Dedifferentiated amniotic fluid mesenchymal stem cell (primary cell): Measurements from ENCODE around the gene SERTAD2.

Experiments
- DNase-seq: peaks from one replicate; pipeline ENCODE4 v3.0.0-alpha.2; 2016; ENCODE audit errors: extremely low spot score

Gene SERTAD2

GRCh38 chr2:64629329-64629781 lies 24.4 kb downstream of the SERTAD2 start:
- DNase-seq: no peak

- DNase-seq: no peak
These were observed 25.6 kb downstream of the SERTAD2 start for GRCh38 chr2:64627860-64628841.

- DNase-seq: no peak
These were observed 26.6 kb downstream of the SERTAD2 start for GRCh38 chr2:64626963-64627760.

GRCh38 chr2:64626146-64626809 lies 27.4 kb downstream of the SERTAD2 start:
- no peak for DNase-seq

GRCh38 chr2:64625299-64626145 lies 28.2 kb downstream of the SERTAD2 start:
- no peak for DNase-seq

- DNase-seq: no peak
These were observed 28.9 kb downstream of the SERTAD2 start for GRCh38 chr2:64624862-64625261.

GRCh38 chr2:64624108-64624610 lies 29.6 kb downstream of the SERTAD2 start:
- DNase-seq: no peak

GRCh38 chr2:64623242-64623850 lies 30.4 kb downstream of the SERTAD2 start:
- no peak for DNase-seq

GRCh38 chr2:64622443-64623241 lies 31.1 kb downstream of the SERTAD2 start:
- no peak for DNase-seq

GRCh38 chr2:64620661-64621060 lies 33.1 kb downstream of the SERTAD2 start:
- DNase-seq: no peak

- no peak for DNase-seq
These were observed 36.0 kb downstream of the SERTAD2 start for GRCh38 chr2:64617631-64618151.

- DNase-seq: no peak
These were observed 37.7 kb downstream of the SERTAD2 start for GRCh38 chr2:64615844-64616536.

GRCh38 chr2:64615192-64615763 lies 38.4 kb downstream of the SERTAD2 start:
- no peak for DNase-seq

GRCh38 chr2:64613276-64613675 lies 40.4 kb downstream of the SERTAD2 start:
- DNase-seq: no peak

- no peak for DNase-seq
These were observed 41.0 kb downstream of the SERTAD2 start for GRCh38 chr2:64612575-64613195.

GRCh38 chr2:64610316-64610855 lies 43.3 kb downstream of the SERTAD2 start:
- DNase-seq: no peak

GRCh38 chr2:64609942-64610281 lies 43.8 kb downstream of the SERTAD2 start:
- no peak for DNase-seq
